Measurements from ENCODE around the gene PIGM. TPM values are rescaled to one million over a fixed set of nuclear protein-coding genes. Genes with fewer than 3 reads are reported as not detected.

PIGM gene
- total and polyA plus RNA-seq, 3 experiments from 2014 or later: 3.2 to 6.9 (median 6.5) TPM

GRCh38 chr1:160066829-160067745 is 35.3 kb upstream of the PIGM start:
- H3K27ac Mint-ChIP-seq: peak overlapping the region in 1 of 8 donors; percentile 79
- H3K9me3 Mint-ChIP-seq: no peaks in the 10 kb centered on the region
- Histone ChIP-seq H3K36me3 (ENCODE audit: insufficient read depth, low read length) (no peaks in the 10 kb centered on the region), H3K27me3 (ENCODE audit: insufficient read depth, low read length, poor library complexity, severe bottlenecking) (peaks cover 22% of the 10 kb centered on the region), H3K27ac (ENCODE audit: low read depth, low read length) (no peak overlapping the region), H3K9me3 (ENCODE audit: low read length) (no peaks in the 10 kb centered on the region), H3K4me1 (ENCODE audit: insufficient read depth, low read length) (peaks cover 9% of the 10 kb centered on the region), H3K4me3 (ENCODE audit: low read length) (no peak overlapping the region)
- peaks cover 8 to 13% (median 10%) of the 10 kb centered on the region in 3 donors for H3K4me1 Mint-ChIP-seq
- ChIA-PET POLR2A (no interaction called here), CTCF (interaction anchor here (1.0 to 3.4 kb wide), 3 partner anchors 12 to 21 kb away, joined by 3 to 18 read pairs (median 15); no protein-coding TSS in a partner anchor)
- DNase-seq: no peak
- H3K27me3 Mint-ChIP-seq: peaks cover 27 to 50% of the 10 kb centered on the region in 2 donors
- H3K36me3 Mint-ChIP-seq: no peaks in the 10 kb centered on the region
- H3K4me3 Mint-ChIP-seq: no peak overlapping the region

DNA sequence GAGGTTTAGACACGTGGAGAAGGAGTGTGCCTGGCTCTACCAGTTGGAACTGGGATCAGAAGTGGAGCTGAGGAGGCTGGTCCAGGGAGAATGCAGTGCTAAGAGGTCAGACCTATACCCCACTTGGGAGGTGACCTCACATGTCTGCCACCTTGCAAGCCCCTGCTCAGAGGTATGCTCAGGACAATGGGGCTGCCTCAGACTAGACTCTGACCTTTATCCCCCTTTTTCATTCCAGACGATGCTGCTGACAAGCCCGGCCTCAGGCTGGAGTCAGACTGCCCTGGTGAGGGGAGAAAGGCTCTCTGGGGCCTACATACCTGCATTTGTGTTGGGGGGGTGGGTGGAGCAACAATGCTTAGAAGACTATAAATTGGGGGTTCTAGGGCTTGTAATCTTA is 33.0 kb upstream of the PIGM start:
- Histone ChIP-seq H3K4me1 (ENCODE audit: insufficient read depth, low read length) (no peaks in the 10 kb centered on the region), H3K9me3 (ENCODE audit: low read length) (no peaks in the 10 kb centered on the region), H3K27ac (ENCODE audit: low read depth, low read length) (no peak overlapping the region), H3K4me3 (ENCODE audit: low read length) (no peak overlapping the region), H3K27me3 (ENCODE audit: insufficient read depth, low read length, poor library complexity, severe bottlenecking) (peaks cover 4% of the 10 kb centered on the region), H3K36me3 (ENCODE audit: insufficient read depth, low read length) (no peaks in the 10 kb centered on the region)
- peaks cover 0 to 3% (median 2%) of the 10 kb centered on the region in 3 donors for H3K4me1 Mint-ChIP-seq
- POLR2A ChIA-PET: no interaction called here
- H3K27me3 Mint-ChIP-seq: peaks cover 19 to 51% of the 10 kb centered on the region in 2 donors
- H3K9me3 Mint-ChIP-seq: no peaks in the 10 kb centered on the region
- no peak overlapping the region for H3K4me3 Mint-ChIP-seq
- no peak overlapping the region for H3K27ac Mint-ChIP-seq
- CTCF ChIA-PET: interaction anchor here (2.0 kb wide), 1 partner anchor 18 kb away, joined by 9 read pairs; no protein-coding TSS in a partner anchor
- no peaks in the 10 kb centered on the region for H3K36me3 Mint-ChIP-seq
- no peak for DNase-seq

- H3K4me3 Mint-ChIP-seq: no peak overlapping the region
Observed at GRCh38 chr1:160064164-160064563, 32.4 kb upstream of the PIGM start.

GRCh38 chr1:160063176-160063575 is 31.4 kb upstream of the PIGM start:
- ChIA-PET CTCF (interaction anchor here (1.3 to 2.0 kb wide), 3 partner anchors 10 to 20 kb away, joined by 5 to 9 read pairs (median 6); no protein-coding TSS in a partner anchor), POLR2A (no interaction called here)
- Mint-ChIP-seq H3K27ac (no peak overlapping the region), H3K27me3 (peaks cover 15 to 50% of the 10 kb centered on the region in 2 donors), H3K4me1 (no peaks in the 10 kb centered on the region), H3K4me3 (no peak overlapping the region), H3K36me3 (peaks cover 0 to 2% (median 0%) of the 10 kb centered on the region in 3 donors), H3K9me3 (no peaks in the 10 kb centered on the region)
- Histone ChIP-seq H3K27ac (ENCODE audit: low read depth, low read length) (no peak overlapping the region), H3K36me3 (ENCODE audit: insufficient read depth, low read length) (no peaks in the 10 kb centered on the region), H3K27me3 (ENCODE audit: insufficient read depth, low read length, poor library complexity, severe bottlenecking) (peaks cover 4% of the 10 kb centered on the region), H3K4me1 (ENCODE audit: insufficient read depth, low read length) (no peaks in the 10 kb centered on the region), H3K9me3 (ENCODE audit: low read length) (no peaks in the 10 kb centered on the region), H3K4me3 (ENCODE audit: low read length) (no peak overlapping the region)
- no peak for DNase-seq

More at GRCh38 chr1:160064164-160064563, 32.4 kb upstream of the PIGM start:
- no peaks in the 10 kb centered on the region for H3K4me1 ChIP-seq (ENCODE audit: insufficient read depth, low read length)
- peaks cover 4% of the 10 kb centered on the region for H3K27me3 ChIP-seq (ENCODE audit: insufficient read depth, low read length, poor library complexity, severe bottlenecking)
- Mint-ChIP-seq H3K36me3 (peaks cover 0 to 2% (median 0%) of the 10 kb centered on the region in 3 donors), H3K27ac (no peak overlapping the region), H3K4me1 (no peaks in the 10 kb centered on the region), H3K9me3 (no peaks in the 10 kb centered on the region), H3K27me3 (peaks cover 20 to 49% of the 10 kb centered on the region in 2 donors)
- no peak for DNase-seq
- H3K9me3 ChIP-seq (ENCODE audit: low read length): no peaks in the 10 kb centered on the region
- CTCF ChIA-PET: interaction anchor here (1.3 to 2.0 kb wide), 2 partner anchors 9 to 18 kb away, joined by 5 to 9 read pairs; no protein-coding TSS in a partner anchor
- POLR2A ChIA-PET: no interaction called here
- H3K4me3 ChIP-seq (ENCODE audit: low read length): no peak overlapping the region
- no peak overlapping the region for H3K27ac ChIP-seq (ENCODE audit: low read depth, low read length)
- no peaks in the 10 kb centered on the region for H3K36me3 ChIP-seq (ENCODE audit: insufficient read depth, low read length)

GRCh38 chr1:160062230-160062532 is 30.4 kb upstream of the PIGM start:
- Histone ChIP-seq H3K9me3 (ENCODE audit: low read length) (no peaks in the 10 kb centered on the region), H3K36me3 (ENCODE audit: insufficient read depth, low read length) (no peaks in the 10 kb centered on the region), H3K4me1 (ENCODE audit: insufficient read depth, low read length) (no peaks in the 10 kb centered on the region), H3K27me3 (ENCODE audit: insufficient read depth, low read length, poor library complexity, severe bottlenecking) (peaks cover 4% of the 10 kb centered on the region), H3K4me3 (ENCODE audit: low read length) (no peak overlapping the region), H3K27ac (ENCODE audit: low read depth, low read length) (no peak overlapping the region)
- POLR2A ChIA-PET: no interaction called here
- H3K36me3 Mint-ChIP-seq: peaks cover 0 to 2% (median 0%) of the 10 kb centered on the region in 3 donors
- peaks cover 15 to 50% of the 10 kb centered on the region in 2 donors for H3K27me3 Mint-ChIP-seq
- no peak for DNase-seq
- no peak overlapping the region for H3K4me3 Mint-ChIP-seq
- CTCF ChIA-PET: interaction anchor here (1.7 kb wide), 1 partner anchor 21 kb away, joined by 6 read pairs; no protein-coding TSS in a partner anchor
- H3K27ac Mint-ChIP-seq: no peak overlapping the region
- no peaks in the 10 kb centered on the region for H3K9me3 Mint-ChIP-seq
- H3K4me1 Mint-ChIP-seq: no peaks in the 10 kb centered on the region

DNA sequence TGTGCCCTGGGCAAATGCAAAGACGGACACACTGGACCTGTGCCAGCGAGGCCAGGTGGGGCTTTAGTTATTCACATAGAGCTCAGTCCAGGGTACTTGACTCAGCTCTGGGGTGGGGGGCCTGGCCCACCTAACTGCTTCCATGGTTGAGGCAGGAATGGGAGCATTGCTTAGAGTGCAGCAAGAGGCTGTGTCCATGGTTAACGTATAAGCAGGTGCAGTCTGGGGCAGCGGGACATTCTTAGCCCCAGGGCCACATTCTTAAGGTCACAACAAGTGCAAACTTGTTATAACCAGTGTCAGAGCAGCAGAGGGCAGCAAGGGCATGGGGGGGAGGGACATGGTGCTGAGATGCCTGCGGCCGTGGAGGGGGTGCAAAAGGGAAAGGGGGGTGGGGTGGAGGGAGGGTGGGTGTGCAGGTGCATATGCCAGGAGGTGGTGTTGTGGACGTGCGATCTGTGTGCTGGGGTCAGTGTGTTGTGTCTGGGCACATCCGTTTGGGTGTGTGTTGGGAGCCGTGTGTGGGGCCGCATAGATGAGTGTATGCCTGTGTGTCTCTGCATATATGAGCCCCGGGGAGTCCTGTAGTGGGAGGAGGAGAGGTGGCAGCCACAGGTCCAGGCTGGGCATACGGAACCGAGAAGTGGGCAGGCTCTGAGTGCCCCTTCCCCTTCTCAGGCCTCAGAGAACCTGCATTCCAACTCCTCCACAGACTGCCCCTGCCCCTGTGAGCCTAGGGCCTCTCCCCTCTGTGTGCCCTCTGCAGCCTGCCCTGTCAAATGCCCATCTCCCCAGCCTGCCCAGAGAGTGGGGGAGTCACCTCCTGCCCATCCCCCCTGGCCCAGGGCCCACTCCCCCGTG is 29.8 kb upstream of the PIGM start:
- Mint-ChIP-seq H3K4me3 (no peak overlapping the region), H3K27me3 (peaks cover 15 to 55% of the 10 kb centered on the region in 2 donors)

DNA sequence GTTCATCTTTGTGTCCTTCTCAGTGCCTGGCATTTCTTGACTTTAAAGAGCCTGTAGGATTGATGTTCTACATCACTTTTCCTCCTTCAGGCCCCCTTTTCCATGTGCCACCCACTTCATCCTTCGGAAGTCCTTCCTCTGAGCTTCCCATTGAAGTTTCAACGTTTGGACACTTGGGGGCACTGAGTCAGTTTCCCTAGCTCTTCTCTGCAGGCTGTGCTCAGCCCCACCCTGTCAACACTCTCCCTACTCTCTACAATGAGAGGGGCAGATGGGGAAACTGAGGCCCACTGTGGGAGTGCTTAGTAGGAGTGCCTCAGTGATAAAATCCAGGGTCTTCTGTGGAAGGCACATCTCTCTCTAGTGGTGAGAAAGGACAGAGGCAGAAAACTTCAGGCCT is 26.3 kb upstream of the PIGM start:
- Mint-ChIP-seq H3K9me3 (no peaks in the 10 kb centered on the region), H3K27ac (no peak overlapping the region), H3K4me1 (no peaks in the 10 kb centered on the region), H3K4me3 (no peak overlapping the region), H3K36me3 (peaks cover 0 to 2% (median 0%) of the 10 kb centered on the region in 3 donors), H3K27me3 (peaks cover 28 to 83% of the 10 kb centered on the region in 2 donors)
- Histone ChIP-seq H3K4me1 (ENCODE audit: insufficient read depth, low read length) (no peaks in the 10 kb centered on the region), H3K27me3 (ENCODE audit: insufficient read depth, low read length, poor library complexity, severe bottlenecking) (no peaks in the 10 kb centered on the region), H3K9me3 (ENCODE audit: low read length) (no peaks in the 10 kb centered on the region), H3K27ac (ENCODE audit: low read depth, low read length) (no peak overlapping the region), H3K4me3 (ENCODE audit: low read length) (no peak overlapping the region), H3K36me3 (ENCODE audit: insufficient read depth, low read length) (no peaks in the 10 kb centered on the region)
- ChIA-PET CTCF (interaction anchor here (1.0 to 3.1 kb wide), 3 partner anchors 12 to 27 kb away, joined by 3 to 10 read pairs (median 6); no protein-coding TSS in a partner anchor), POLR2A (interaction anchor here (0.5 kb wide), 1 partner anchor 1218 kb away, joined by 4 read pairs; no protein-coding TSS in a partner anchor)
- DNase-seq: no peak

More for the DNA sequence above, 29.8 kb upstream of the PIGM start:
- DNase-seq: no peak
- no peaks in the 10 kb centered on the region for H3K9me3 Mint-ChIP-seq
- Histone ChIP-seq H3K27ac (ENCODE audit: low read depth, low read length) (no peak overlapping the region), H3K4me1 (ENCODE audit: insufficient read depth, low read length) (no peaks in the 10 kb centered on the region), H3K36me3 (ENCODE audit: insufficient read depth, low read length) (no peaks in the 10 kb centered on the region), H3K4me3 (ENCODE audit: low read length) (no peak overlapping the region), H3K9me3 (ENCODE audit: low read length) (no peaks in the 10 kb centered on the region), H3K27me3 (ENCODE audit: insufficient read depth, low read length, poor library complexity, severe bottlenecking) (no peaks in the 10 kb centered on the region)
- CTCF ChIA-PET: no interaction called here
- H3K27ac Mint-ChIP-seq: no peak overlapping the region
- H3K4me1 Mint-ChIP-seq: no peaks in the 10 kb centered on the region
- H3K36me3 Mint-ChIP-seq: peaks cover 0 to 2% (median 0%) of the 10 kb centered on the region in 3 donors
- POLR2A ChIA-PET: no interaction called here

Measured in CD8-positive, alpha-beta memory T cell (primary cell).